ENCODE results near the gene DIS3L.
"Not testable (repeated sequence)": the region's sequence is repeated elsewhere in the genome, so short reads cannot be mapped to it uniquely, and the experiment has no call there.

DIS3L gene

DNA sequence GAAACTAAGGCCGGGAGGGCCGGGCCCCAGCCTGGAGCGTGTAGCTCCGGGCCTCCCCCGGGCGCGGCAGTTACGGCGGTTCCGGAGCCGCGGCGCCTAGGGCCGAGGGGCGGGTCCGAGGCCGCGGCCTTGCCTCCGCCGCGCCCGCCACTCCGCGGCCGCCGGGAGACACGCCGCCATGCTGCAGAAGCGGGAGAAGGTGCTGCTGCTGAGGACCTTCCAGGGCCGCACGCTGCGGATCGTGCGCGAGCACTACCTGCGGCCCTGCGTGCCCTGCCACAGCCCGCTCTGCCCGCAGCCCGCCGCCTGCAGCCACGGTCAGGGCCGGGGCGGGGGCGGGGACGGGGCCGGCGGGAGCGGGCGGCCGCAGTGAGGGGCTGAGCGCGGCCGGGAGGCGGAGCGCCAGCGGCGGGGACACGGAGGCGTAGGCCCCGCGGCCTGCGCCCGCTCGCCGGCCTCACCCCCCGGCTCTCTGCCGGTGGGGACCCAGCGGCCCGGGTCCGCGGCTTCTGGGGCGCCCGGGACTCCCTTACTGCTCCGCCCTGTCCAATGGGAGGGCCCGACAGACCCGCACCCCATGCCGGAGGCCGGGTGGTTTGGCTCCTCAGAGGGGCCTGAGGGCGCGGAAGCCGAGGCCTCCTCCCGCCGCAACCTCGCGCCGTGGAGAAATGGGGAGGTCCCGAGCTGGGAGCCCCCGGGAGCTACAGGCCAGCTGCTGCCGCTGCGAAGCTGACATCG, at the start of gene DIS3L:
DIS3L (plus strand) TSS at position 150 of the 738 bp plus-strand sequence; CDS start at position 179, 29 bp downstream.
- DNase-seq (ENCODE audit: low spot score), result peak; percentile 87
- in situ Hi-C loops (cut with MboI; ENCODE audit: low pct_unique_long_range_greater_than_20kb, low sequenced_read_pairs, unreplicated experiment), result no loop called here

DNA sequence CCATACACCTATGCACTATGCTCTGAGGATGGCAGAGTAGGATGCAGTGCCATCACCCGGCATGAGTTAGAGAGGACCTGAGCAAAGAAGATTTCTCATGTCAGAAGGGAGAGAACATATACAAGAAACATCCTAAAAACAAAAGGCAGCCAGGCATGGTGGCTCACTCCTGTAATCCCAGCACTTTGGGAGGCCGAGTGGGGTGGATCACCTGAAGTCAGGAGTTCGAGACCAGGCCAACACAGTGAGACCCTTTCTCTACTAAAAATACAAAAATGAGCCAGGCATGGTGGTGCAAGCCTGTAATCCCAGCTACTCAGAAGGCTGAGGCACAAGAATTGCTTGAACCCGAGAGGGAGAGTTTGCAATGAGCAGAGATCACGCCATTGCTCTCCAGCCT, 47.5 kb upstream of the DIS3L start:
- in situ Hi-C loops (cut with MboI; ENCODE audit: low pct_unique_long_range_greater_than_20kb, low sequenced_read_pairs, unreplicated experiment); DNase-seq (ENCODE audit: low spot score): not testable (repeated sequence)

More for the DNA sequence above, at the start of gene DIS3L:
- TF ChIP-seq, protein P1, sequence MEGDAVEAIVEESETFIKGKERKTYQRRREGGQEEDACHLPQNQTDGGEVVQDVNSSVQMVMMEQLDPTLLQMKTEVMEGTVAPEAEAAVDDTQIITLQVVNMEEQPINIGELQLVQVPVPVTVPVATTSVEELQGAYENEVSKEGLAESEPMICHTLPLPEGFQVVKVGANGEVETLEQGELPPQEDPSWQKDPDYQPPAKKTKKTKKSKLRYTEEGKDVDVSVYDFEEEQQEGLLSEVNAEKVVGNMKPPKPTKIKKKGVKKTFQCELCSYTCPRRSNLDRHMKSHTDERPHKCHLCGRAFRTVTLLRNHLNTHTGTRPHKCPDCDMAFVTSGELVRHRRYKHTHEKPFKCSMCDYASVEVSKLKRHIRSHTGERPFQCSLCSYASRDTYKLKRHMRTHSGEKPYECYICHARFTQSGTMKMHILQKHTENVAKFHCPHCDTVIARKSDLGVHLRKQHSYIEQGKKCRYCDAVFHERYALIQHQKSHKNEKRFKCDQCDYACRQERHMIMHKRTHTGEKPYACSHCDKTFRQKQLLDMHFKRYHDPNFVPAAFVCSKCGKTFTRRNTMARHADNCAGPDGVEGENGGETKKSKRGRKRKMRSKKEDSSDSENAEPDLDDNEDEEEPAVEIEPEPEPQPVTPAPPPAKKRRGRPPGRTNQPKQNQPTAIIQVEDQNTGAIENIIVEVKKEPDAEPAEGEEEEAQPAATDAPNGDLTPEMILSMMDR (IDR thresholded peaks at IDR 0.05; ENCODE audit: extremely low read depth, insufficient read depth, missing control alignments), result peak; percentile 10

DNA sequence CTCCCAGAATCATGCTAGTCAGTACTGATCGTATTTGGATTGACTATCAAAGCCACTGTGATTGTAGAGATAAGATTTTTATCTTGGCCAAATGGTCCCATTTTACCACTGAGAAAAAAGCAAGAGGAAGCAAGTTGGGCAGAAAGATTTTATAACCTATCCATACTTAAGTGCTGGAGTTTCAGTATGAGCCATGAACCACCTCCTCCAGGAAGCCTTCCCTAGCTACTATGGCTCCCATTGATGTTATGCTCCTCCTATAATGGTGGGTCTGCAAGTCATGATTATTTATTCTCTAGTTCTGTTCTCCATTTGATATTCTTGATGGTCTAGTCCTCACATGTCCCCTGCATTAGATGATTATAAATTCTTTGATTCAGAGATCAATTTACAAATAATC, 46.4 kb upstream of the DIS3L start:
- TF ChIP-seq, protein P1 (IDR thresholded peaks at IDR 0.05; ENCODE audit: extremely low read depth, insufficient read depth, missing control alignments), result no peak
- no peak for DNase-seq (ENCODE audit: low spot score)
- in situ Hi-C loops (cut with MboI; ENCODE audit: low pct_unique_long_range_greater_than_20kb, low sequenced_read_pairs, unreplicated experiment), result no loop called here

DNA sequence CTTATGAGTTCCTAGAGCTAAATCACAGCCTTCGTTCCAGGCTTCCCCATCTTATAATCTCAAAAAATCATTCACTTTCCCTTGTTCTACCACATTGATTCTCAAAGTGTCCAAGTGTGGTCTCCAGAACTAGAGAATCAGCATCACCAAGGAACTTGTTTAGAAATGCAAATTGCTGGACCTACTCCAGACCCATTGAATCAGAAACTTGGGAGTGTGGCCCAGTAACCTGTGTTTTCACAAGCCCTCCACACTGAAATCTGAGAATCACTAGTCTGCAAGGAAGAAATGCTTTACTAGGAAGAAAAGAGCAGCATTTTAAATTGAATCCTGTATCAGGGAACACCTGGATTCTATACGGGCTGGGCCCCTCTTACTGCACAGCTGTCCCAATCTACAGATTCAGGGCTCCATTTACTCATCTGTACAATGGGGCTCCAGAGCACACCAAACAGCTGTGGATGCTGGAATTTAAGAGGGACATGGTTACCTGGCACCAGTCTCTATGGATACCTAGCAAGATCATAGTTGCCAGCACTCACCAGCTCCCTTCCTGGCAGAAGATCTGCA, 43.7 kb upstream of the DIS3L start:
- in situ Hi-C loops (cut with MboI; ENCODE audit: low pct_unique_long_range_greater_than_20kb, low sequenced_read_pairs, unreplicated experiment), result loop anchor here (25.0 kb wide), 1 partner anchor 87 kb away; no protein-coding TSS in a partner anchor
- DNase-seq (ENCODE audit: low spot score), result no peak
- TF ChIP-seq, protein P1 (IDR thresholded peaks at IDR 0.05; ENCODE audit: extremely low read depth, insufficient read depth, missing control alignments), result no peak

DNA sequence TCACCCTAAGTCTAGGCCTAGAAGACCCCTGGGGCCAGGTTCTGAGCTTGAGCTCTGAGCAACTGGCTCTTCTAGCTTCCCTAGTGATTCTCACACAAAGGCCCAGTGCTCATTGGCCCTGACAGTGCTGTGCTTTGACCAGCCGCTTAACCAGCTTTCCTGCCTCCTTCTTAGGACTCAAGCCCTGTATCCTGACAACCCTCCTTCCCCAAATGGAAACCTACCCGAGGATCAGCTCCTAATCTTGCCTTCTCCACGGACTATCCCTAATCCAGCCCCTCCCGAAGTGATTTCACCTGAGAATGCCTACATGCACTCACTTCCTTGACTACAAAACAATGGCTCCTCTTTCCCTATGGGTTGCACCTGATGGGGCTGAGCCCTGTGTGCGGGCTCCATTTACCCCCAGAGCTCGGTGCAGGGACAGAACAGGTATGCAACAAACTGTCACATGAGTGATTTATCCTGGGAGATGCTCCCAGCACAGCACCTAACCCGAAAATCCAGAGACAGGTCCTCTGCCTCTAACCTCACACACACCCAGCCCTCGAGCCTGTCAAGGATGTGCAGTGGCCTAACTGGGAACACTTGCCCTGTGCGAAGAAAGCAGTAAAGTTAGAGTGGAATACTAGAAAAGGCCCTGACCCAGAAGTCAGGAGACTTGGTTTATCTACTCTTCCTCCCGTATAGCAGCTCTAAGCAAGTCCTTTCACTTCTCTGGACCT, 42.1 kb upstream of the DIS3L start:
- DNase-seq (ENCODE audit: low spot score), result no peak
- in situ Hi-C loops (cut with MboI; ENCODE audit: low pct_unique_long_range_greater_than_20kb, low sequenced_read_pairs, unreplicated experiment), result loop anchor here (25.0 kb wide), 1 partner anchor 89 kb away; no protein-coding TSS in a partner anchor

DNA sequence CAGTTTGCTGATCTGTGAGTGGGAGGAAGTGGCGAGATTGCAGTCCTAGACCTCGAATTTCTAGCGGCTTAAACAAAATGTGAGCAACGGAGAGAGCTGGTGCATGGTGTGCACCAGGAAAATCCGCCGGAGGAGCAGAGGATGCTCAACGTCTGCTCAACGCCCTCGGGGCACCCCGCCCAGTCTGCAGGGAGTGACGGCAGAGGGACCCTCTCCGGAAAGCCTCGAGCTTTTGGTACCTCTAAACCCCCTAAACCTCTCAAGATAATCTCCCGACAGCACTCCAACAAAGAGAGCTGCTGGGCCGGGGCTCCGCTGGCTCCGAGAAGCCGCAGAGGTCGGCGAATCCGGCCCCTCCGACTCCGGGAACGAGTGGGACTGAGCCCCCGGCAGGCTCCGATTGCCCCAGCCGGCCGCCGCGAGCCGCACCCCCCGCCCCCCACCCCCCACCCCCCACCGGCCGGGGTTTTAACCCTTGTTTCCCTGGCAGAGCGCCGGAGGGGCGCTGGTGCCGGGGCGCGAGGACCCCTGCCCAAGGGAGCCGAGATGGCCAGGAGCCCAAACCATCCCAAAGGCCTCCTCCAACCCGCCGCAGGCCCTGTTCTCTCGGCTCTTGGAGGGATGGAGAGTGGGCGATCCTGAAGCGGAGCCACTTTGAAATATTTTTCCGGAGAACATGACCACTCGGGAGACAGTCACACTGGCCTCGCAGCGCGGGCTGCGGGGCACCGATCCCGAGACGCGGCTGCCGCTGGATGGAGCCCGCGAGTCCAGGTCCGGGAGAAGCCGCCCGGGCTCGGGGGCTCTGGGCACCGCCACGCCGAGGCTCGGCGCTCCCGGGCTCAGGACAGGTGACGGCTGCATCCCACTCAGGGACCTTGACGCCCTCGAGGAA, 41.3 kb upstream of the DIS3L start:
- in situ Hi-C loops (cut with MboI; ENCODE audit: low pct_unique_long_range_greater_than_20kb, low sequenced_read_pairs, unreplicated experiment), result loop anchor here (25.0 kb wide), 1 partner anchor 90 kb away; no protein-coding TSS in a partner anchor
- DNase-seq (ENCODE audit: low spot score), result peak; percentile 90
- TF ChIP-seq, protein P1 (IDR thresholded peaks at IDR 0.05; ENCODE audit: extremely low read depth, insufficient read depth, missing control alignments), result peak; percentile 77

More for the DNA sequence above, 42.1 kb upstream of the DIS3L start:
- TF ChIP-seq, protein P1 (IDR thresholded peaks at IDR 0.05; ENCODE audit: extremely low read depth, insufficient read depth, missing control alignments), result no peak

Data from GM13977 (cell line).